NOMO-1 treated with dmso at 0.1 percent for 144 hours (cell line): Measurements from ENCODE around the gene RAPGEF2.
A peak's percentile ranks its signal among the peaks of the same experiment; 100 is the strongest.
"Not testable (repeated sequence)": the region's sequence is repeated elsewhere in the genome, so short reads cannot be mapped to it uniquely, and the experiment has no call there.

ENCODE experiments used
- DNase-seq: peaks from one replicate; lab custom pipeline; 2025; ENCODE audit not compliant: unreplicated experiment; lab: John Stamatoyannopoulos, UW

The RAPGEF2 gene

GRCh38 chr4:159097144-159097543 is 5.7 kb upstream of the RAPGEF2 start:
- no peak for DNase-seq

- DNase-seq, result no peak
Observed at GRCh38 chr4:159097785-159098184, 5.1 kb upstream of the RAPGEF2 start.

GRCh38 chr4:159098482-159099127 is 4.3 kb upstream of the RAPGEF2 start:
- no peak for DNase-seq

- DNase-seq, result no peak
Observed at GRCh38 chr4:159101988-159102621, 774 bp upstream of the RAPGEF2 start.

- peak; percentile 7 for DNase-seq
Observed at GRCh38 chr4:159103384-159103990, 608 bp downstream of the RAPGEF2 start.

GRCh38 chr4:159104694-159105414 is 2.0 kb downstream of the RAPGEF2 start:
- no peak for DNase-seq

- peak; percentile 7 for DNase-seq
Observed at GRCh38 chr4:159105761-159106243, 2.9 kb downstream of the RAPGEF2 start.

GRCh38 chr4:159106636-159107035 is 3.8 kb downstream of the RAPGEF2 start:
- no peak for DNase-seq

GRCh38 chr4:159107203-159107925 is 4.5 kb downstream of the RAPGEF2 start:
- DNase-seq, result no peak

GRCh38 chr4:159108124-159108523 is 5.2 kb downstream of the RAPGEF2 start:
- DNase-seq, result no peak

- DNase-seq, result no peak
Observed at GRCh38 chr4:159110961-159111360, 8.1 kb downstream of the RAPGEF2 start.

- DNase-seq, result no peak
Observed at GRCh38 chr4:159111416-159111815, 8.5 kb downstream of the RAPGEF2 start.

GRCh38 chr4:159113366-159113765 is 10.5 kb downstream of the RAPGEF2 start:
- not testable (repeated sequence) for DNase-seq

- DNase-seq, result not testable (repeated sequence)
Observed at GRCh38 chr4:159116098-159116497, 13.2 kb downstream of the RAPGEF2 start.

GRCh38 chr4:159116693-159117092 is 13.8 kb downstream of the RAPGEF2 start:
- not testable (repeated sequence) for DNase-seq

- no peak for DNase-seq
Observed at GRCh38 chr4:159117564-159117963, 14.7 kb downstream of the RAPGEF2 start.

GRCh38 chr4:159117968-159118367 is 15.1 kb downstream of the RAPGEF2 start:
- no peak for DNase-seq

GRCh38 chr4:159121371-159121770 is 18.5 kb downstream of the RAPGEF2 start:
- DNase-seq, result no peak

- DNase-seq, result no peak
Observed at GRCh38 chr4:159126716-159127115, 23.8 kb downstream of the RAPGEF2 start.

- no peak for DNase-seq
Observed at GRCh38 chr4:159127745-159128518, 25.1 kb downstream of the RAPGEF2 start.
